H7 (cell line): Measurements from ENCODE around the gene CENPE. TPM values are rescaled to one million over a fixed set of nuclear protein-coding genes. Genes with fewer than 3 reads are reported as not detected.

ENCODE experiments used
- DNase-seq: peaks from one replicate; pipeline ENCODE4 v3.0.0; 2012
- H3K27me3 ChIP-seq: 2 replicates; pipeline ENCODE4 v1.6.0; 2011; ENCODE audit warnings: mild to moderate bottlenecking, low read length; ENCODE audit not compliant: control insufficient read depth, insufficient read depth
- H3K36me3 ChIP-seq: replicated peaks from 2 replicates; pipeline ENCODE4 v1.5.1; 2011; ENCODE audit warnings: low read length; ENCODE audit not compliant: control insufficient read depth, insufficient read depth
- H3K4me3 ChIP-seq: 2 replicates; pipeline ENCODE4 v1.5.1; 2011; ENCODE audit warnings: low read depth, mild to moderate bottlenecking, control low read depth, low read length, moderate library complexity; ENCODE audit not compliant: insufficient read depth
- total RNA-seq: library from RNA; depleted of rRNA; stranded (reverse); fragments of >200 nt; shearing (Covaris generic); gene quantifications from 2 replicates; pipeline ENCODE4 v1.2.3, GENCODE V29; 2014; rRNA removed

The CENPE gene
- total RNA-seq, 1 experiment from 2014 or later: 10.6 TPM

GRCh38 chr4:103075894-103076746 lies 122.0 kb downstream of the CENPE start:
- Histone ChIP-seq H3K4me3 (peak overlapping the region; percentile 56), H3K36me3 (no peaks in the 10 kb centered on the region), H3K27me3 (peaks cover 19% of the 10 kb centered on the region)
- peak; percentile 75 for DNase-seq

- Histone ChIP-seq H3K36me3 (no peaks in the 10 kb centered on the region), H3K27me3 (peaks cover 19% of the 10 kb centered on the region), H3K4me3 (peak overlapping the region; percentile 56; the same call in 1 of the 2 replicates)
- no peak for DNase-seq
Measured at GRCh38 chr4:103075435-103075893, 122.7 kb downstream of the CENPE start.

GRCh38 chr4:103074744-103075434 lies 123.3 kb downstream of the CENPE start:
- H3K27me3 ChIP-seq: peaks cover 19% of the 10 kb centered on the region
- no peaks in the 10 kb centered on the region for H3K36me3 ChIP-seq
- no peak for DNase-seq
- no peak overlapping the region for H3K4me3 ChIP-seq

- Histone ChIP-seq H3K27me3 (peaks cover 19% of the 10 kb centered on the region), H3K4me3 (no peak overlapping the region), H3K36me3 (no peaks in the 10 kb centered on the region)
- no peak for DNase-seq
Measured at GRCh38 chr4:103073792-103074438, 124.2 kb downstream of the CENPE start.

GRCh38 chr4:103067841-103068547 lies 130.1 kb downstream of the CENPE start:
- Histone ChIP-seq H3K27me3 (no peaks in the 10 kb centered on the region), H3K36me3 (no peaks in the 10 kb centered on the region), H3K4me3 (no peak overlapping the region)
- DNase-seq: no peak

GRCh38 chr4:103060453-103061148 lies 137.5 kb downstream of the CENPE start:
- Histone ChIP-seq H3K36me3 (no peaks in the 10 kb centered on the region), H3K27me3 (no peaks in the 10 kb centered on the region), H3K4me3 (no peak overlapping the region)
- DNase-seq: no peak

Other genes starting within 250 kb of the CENPE start
- not detected in 2 replicates for gene SLC9B1, start 178.6 kb downstream of the CENPE start, total RNA-seq
- gene SLC9B2, start 121.6 kb downstream of the CENPE start, total RNA-seq: 2.0 and 3.4 TPM in 2 replicates
- gene BDH2, start 98.5 kb downstream of the CENPE start, total RNA-seq: 39.0 and 54.9 TPM in 2 replicates